T47D (cell line): ENCODE measurements around the gene RECQL5.
"Not testable (repeated sequence)": the region's sequence is repeated elsewhere in the genome, so short reads cannot be mapped to it uniquely, and the experiment has no call there.

Experiments
- DNase-seq, 2 experiments: peaks; one replicate each; pipeline versions ENCODE4 v3.0.0 to v3.0.0-alpha.2; 2011 to 2012; ENCODE audit warnings: low read depth in 1 of 2, low spot score in 1 of 2
- JUND ChIP-seq: IDR thresholded peaks from 2 replicates; pipeline ENCODE4 v1.6.1; 2012; ENCODE audit warnings: low read depth
- in situ Hi-C: cut with HindIII; loops from 2 replicates; pipeline ENCODE4 v1.10.0; 2016; ENCODE audit warnings: low sequenced_read_pairs, low pct_unique_long_range_greater_than_20kb

RECQL5 gene

GRCh38 chr17:75640556-75641119, 26.3 kb downstream of the RECQL5 start:
- in situ Hi-C loops, result no loop called here
- DNase-seq, result no peak
- TF ChIP-seq JUND, result no peak

- no peak for TF ChIP-seq JUND
- in situ Hi-C loops, result no loop called here
- DNase-seq, result peak; percentile 72 to 91
Measured at GRCh38 chr17:75639771-75640555, 27.0 kb downstream of the RECQL5 start.

GRCh38 chr17:75639327-75639726, 27.6 kb downstream of the RECQL5 start:
- in situ Hi-C loops, result no loop called here

GRCh38 chr17:75638893-75639292, 28.1 kb downstream of the RECQL5 start:
- in situ Hi-C loops, result no loop called here
- DNase-seq, result no peak
- no peak for TF ChIP-seq JUND

More at GRCh38 chr17:75639327-75639726, 27.6 kb downstream of the RECQL5 start:
- DNase-seq, result no peak
- no peak for TF ChIP-seq JUND

GRCh38 chr17:75638039-75638438, 28.9 kb downstream of the RECQL5 start:
- in situ Hi-C loops, DNase-seq: not testable (repeated sequence)

- no peak for DNase-seq
- no peak for TF ChIP-seq JUND
- in situ Hi-C loops, result no loop called here
Measured at GRCh38 chr17:75637551-75637950, 29.4 kb downstream of the RECQL5 start.

- no peak for TF ChIP-seq JUND
- no peak for DNase-seq
- in situ Hi-C loops, result no loop called here
Measured at GRCh38 chr17:75637143-75637538, 29.8 kb downstream of the RECQL5 start.

- in situ Hi-C loops, result no loop called here
- no peak for DNase-seq
- TF ChIP-seq JUND, result no peak
Measured at GRCh38 chr17:75636381-75637142, 30.4 kb downstream of the RECQL5 start.

- TF ChIP-seq JUND, result no peak
- in situ Hi-C loops, result no loop called here
- no peak for DNase-seq
Measured at GRCh38 chr17:75635610-75636202, 31.2 kb downstream of the RECQL5 start.

- TF ChIP-seq JUND, result no peak
- in situ Hi-C loops, result no loop called here
- no peak for DNase-seq
Measured at GRCh38 chr17:75634754-75635609, 32.0 kb downstream of the RECQL5 start.

GRCh38 chr17:75634376-75634740, 32.6 kb downstream of the RECQL5 start:
- in situ Hi-C loops, result no loop called here
- TF ChIP-seq JUND, result no peak
- DNase-seq, result no peak
